ENCODE results near the gene HMCN1.
"Not testable (repeated sequence)": the region's sequence is repeated elsewhere in the genome, so short reads cannot be mapped to it uniquely, and the experiment has no call there.

The HMCN1 gene

DNA sequence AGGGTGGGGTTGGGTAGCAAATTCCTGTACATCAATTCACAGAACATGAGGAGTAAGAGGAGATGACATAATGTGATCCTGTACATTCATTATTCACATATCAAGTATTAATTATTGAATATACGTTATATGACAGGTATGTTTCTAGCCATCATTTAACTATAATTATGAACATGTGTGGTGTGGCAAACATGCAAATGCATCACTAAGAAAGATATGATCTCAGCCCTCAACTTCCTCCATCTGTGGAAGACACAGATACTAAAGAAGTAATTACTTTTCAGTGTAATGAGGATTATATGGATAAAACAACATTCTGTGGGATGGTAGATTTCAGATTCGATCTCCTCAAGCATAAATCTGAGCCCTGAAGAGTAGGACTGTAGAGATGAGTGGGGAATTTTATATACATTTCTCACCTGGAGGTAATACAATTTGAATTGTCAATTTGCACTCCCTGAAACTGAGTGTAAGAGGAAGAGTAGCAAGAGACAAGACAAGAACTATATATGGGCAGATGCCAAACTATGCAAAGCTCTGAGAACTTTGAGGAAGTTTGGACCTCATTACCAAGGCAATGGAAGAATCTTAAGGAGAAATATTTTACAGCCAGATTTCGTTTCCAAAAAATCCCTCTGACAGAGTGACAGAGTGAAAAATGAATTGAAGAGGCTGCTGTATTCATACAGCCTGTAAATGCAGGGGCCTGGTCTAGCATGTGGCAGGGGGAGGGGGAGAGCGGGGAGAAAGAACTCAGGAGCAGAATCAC, 365.3 kb downstream of the HMCN1 start:
- no peak for DNase-seq

DNA sequence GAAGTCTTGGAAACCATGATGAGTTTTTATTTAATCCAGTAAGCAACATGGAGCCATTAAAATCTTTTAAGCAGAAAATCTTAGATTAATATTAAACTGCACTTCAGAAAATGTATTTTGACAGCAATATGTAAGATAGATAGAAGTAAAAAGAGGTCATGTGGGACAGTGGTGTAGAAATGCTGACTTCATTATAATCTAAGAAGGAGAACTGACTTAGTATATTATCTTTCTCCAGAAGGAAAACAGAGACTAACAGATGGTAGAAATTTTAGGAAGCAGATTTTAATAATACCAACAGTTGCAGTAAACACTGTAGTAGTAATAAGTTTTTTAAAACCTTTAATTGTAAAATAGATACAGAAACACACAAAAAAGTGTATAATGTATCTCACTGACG, 367.9 kb downstream of the HMCN1 start:
- no peak for DNase-seq

DNA sequence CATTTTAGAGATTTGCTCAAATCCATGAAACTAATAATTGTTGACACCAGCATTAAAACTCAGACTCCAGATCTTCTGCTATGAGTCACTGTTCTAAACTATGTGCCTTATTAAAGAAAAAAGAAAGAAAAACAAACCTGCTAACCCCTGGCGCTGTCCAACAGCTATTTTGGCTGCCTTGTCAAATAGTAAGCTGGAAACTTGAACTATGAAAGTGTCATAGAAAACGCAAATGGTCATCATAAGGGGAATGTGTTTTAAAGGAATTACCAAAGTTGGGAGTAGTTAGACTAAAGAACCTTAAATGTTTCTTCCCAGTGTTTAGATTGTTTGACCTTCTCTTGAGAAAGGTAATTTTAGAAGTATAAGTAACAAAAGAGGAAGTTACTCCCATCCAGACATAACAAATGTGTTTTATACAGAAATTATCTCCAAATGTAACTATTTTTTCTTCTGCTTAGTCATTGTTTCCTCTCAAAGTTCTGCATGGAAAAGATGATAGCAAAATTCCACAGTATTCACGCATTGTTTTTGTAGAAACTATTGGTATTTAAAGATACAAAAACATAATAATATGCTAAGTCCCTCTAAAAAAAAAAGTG, 368.5 kb downstream of the HMCN1 start:
- DNase-seq = no peak

DNA sequence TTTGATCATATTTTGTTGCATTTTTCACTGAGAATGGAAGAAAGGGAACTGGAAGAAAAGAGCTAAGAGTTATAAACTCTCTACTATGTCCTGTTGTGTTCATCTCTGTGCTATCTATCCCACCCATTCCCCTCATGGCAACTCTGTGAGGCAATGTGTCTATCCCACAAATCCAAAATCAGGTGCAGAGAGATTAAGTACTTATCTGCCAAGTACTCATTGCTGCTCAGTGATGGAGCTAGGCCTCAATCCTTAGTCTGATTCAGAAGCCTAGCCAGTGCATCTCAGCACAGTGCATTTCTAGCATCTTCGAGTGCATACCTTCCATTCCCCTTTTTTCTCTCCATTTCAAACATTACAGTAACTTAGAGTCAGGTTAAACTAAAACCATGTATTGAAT, 370.3 kb downstream of the HMCN1 start:
- no peak for DNase-seq

DNA sequence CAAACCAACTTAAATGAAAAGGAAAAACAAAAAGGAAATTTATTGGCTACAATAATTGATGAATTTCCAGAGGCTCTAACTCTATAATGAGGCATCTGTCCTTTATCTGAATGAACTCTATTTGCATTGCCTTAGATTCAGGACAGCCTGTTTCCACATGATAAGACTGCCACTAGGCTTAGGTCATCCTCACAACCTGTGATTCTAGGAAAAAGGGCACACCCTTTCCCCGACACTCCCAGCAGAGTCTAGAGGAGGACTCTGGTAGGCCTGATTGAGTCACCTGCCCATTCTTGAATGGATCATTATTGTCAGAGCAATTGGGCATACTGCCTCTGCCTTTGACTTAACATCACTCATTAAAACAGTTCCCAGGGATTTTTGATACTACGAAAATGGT, 378.1 kb downstream of the HMCN1 start:
- DNase-seq = no peak

DNA sequence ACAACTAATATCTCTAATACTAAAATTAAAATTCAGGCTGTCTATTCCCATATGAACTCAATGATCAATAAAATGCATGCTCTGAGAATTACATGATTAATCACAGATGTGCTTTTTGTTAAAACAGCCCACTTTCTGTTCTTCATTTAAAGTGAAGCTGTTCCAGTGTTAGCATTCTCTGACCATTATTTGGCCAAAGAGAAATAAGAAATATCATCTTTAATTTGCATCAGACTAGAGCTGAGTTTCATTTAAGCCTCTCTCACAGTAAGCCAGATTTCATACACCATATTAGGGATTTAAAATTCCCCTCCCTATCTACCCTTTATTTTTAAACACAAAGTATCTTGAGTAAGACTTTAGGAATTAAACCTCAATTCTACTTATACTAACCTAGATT, 379.3 kb downstream of the HMCN1 start:
- DNase-seq = no peak

DNA sequence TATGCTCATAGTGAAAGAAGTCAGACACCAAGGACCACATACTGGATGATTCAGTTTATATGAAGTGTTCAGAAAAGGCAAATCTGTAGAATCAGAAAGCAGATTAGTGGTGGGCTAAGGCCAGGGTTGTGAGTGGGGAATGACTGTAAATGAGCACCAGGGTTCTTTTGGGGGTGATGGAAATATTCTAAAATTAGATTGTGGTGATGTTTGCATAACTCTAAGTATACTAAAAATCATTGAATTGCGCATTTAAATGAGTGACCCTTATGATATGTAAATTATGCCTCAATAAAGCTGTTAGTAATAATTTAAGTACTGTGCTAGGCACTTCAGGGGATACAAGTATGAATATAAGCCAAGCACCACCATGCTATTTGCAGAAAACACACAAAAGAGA, 384.5 kb downstream of the HMCN1 start:
- DNase-seq = no peak

DNA sequence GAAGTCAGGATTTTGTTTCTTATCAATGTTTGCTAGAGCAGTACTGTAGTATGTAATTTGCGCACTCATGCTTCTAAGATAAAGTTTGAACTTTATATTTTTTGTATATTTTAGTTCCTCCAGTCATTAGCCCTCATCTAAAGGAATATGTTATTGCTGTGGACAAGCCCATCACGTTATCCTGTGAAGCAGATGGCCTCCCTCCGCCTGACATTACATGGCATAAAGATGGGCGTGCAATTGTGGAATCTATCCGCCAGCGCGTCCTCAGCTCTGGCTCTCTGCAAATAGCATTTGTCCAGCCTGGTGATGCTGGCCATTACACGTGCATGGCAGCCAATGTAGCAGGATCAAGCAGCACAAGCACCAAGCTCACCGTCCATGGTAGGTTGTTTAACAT, 388.6 kb downstream of the HMCN1 start:
- DNase-seq = no peak

DNA sequence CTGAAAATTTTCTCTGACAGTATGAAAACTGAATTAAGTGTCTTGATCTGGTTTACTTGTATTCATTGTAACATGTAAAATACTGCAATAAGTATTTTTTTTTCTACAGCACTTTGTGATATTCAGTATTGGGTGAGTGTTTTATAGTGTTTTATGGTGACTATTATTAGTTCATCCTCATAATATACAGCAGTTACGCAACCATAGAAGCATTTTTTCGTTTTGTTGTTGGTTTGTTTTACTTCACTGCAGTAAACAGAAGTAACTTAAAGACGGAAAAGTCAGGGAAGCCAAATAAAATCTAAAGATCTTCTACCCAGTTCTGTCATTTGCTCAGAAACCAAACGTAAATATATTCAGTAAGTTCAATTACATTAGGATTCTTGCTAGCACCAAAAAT, 390.8 kb downstream of the HMCN1 start:
- DNase-seq = no peak

DNA sequence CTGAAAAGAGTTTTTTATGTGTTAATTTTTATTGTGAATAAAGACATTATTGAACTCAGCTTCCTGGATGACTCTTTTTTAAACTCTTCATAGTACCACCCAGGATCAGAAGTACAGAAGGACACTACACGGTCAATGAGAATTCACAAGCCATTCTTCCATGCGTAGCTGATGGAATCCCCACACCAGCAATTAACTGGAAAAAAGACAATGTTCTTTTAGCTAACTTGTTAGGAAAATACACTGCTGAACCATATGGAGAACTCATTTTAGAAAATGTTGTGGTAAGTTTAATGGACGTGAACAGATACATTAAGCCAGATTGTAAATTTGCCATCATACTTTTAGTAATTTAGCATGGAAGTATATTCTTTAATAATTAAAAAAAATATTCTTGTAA, 391.3 kb downstream of the HMCN1 start:
- no peak for DNase-seq

DNA sequence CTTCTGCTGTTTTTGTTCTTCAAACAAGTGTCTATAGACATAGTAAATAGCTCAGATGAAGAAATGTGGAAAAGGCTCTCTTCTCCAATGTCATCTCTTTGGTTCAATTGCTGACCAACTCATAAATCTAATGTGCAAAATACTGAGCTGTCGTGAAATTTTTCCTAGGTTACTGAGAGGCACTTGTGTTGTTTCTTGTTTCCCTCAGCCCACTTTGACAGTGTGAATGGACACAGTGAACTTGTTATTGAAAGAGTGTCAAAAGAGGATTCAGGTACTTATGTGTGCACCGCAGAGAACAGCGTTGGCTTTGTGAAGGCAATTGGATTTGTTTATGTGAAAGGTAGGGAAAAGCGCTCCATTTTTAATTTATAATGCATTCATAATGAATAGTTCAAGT, 395.6 kb downstream of the HMCN1 start:
- DNase-seq = no peak

DNA sequence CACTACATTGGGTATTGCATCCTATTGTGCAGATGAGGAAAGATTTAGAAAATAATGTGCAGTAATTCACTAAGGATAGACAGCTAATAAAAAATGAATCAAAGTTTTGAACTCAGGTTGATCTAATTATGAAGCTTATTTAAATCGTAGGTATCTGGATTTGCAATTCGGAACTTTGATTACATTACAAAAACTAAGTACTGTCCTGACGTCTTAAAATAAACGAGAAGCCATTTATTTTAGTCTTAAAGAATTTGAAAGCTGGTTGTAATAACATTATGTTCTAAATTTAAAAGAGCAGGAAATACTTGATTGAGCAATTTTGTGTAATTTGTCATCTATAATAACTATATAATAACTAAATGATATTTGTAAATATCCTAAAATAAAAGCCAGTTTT, 404.9 kb downstream of the HMCN1 start:
- no peak for DNase-seq

DNA sequence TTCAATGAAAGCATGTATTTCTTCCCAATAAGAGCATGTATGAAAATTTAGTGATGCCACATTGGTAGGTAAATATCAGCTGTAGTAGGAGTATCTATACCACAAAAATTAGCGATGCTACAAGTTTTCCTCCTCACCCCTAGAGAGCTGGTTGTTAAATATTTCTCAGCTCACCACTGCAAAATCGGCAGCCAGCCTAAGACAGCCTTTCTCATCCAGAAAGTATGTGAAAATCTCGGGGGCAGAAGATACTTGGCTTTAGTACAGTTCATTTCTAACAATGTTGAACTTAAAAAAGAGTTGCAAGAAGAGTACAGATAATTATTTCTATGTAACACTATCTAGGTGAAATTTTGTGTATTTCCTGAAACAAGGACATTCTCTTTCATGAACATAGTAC, 405.5 kb downstream of the HMCN1 start:
- no peak for DNase-seq

DNA sequence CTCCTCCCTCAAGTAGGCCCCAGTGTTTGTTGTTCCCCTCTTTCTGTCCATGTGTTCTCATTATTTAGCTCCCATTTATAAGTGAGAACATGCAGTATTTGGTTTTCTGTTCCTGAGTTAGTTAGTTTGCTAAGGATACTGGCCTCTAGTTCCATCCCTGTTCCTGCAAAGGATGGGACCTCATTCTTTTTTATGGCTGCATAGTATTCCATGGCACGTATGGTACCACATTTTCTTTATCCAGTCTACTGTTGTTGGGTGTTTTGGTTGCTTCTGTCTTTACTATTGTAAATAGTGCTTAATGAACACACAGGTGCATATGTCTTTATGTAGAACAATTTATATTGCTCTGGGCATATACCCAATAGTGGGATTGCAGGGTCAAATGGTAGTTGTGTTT, 408.0 kb downstream of the HMCN1 start:
- no peak for DNase-seq

DNA sequence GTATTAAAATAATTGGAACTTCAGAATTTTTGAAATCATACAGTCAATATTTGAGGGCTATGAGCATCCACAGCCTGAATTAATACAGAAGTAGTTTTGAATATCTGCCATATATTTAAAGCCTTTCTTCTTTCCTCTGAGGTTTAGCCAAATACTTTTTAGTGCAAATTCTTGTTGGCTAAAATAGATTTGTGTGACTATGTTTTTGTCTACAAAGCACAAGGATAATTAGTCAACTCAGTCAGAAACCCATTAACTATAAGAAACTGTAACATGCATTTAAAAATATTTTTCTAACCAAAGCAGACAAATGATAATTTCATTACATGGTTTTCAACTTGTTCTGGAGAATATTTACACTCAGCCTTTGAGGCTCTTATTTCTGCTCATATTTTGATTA, 408.7 kb downstream of the HMCN1 start:
- DNase-seq = no peak

DNA sequence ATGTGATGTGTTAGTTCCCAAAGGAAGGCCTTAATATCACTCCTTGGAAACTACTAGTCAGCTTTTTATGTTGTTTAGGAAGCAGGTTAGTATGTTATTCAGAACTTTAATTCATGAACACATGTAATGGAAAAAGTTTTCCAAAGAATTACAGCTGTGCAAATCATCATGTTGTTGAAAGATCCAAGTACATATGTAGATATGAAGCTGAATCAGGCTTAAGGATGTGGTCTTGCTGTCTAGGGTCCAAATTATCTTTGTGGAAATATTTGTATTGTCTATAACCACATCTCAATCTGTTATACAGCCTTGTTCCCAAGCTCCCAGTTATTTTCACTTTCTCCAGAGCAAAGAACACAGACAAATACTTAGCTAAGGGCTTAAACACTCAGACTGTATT, 409.3 kb downstream of the HMCN1 start:
- no peak for DNase-seq

DNA sequence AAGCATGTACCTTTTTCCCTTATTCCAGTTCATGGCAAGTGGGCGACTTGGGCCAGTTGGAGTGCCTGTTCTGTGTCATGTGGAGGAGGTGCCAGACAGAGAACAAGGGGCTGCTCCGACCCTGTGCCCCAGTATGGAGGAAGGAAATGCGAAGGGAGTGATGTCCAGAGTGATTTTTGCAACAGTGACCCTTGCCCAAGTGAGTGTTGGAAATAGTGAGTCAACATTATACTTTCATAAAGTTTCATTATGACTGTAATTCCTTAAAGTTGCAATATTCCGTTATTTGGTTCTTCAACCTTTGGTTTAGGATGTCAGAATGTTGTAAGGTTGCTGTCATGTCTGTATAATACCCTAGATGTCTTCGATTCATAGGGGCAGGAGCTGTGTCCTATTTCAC, 410.3 kb downstream of the HMCN1 start:
- no peak for DNase-seq

DNA sequence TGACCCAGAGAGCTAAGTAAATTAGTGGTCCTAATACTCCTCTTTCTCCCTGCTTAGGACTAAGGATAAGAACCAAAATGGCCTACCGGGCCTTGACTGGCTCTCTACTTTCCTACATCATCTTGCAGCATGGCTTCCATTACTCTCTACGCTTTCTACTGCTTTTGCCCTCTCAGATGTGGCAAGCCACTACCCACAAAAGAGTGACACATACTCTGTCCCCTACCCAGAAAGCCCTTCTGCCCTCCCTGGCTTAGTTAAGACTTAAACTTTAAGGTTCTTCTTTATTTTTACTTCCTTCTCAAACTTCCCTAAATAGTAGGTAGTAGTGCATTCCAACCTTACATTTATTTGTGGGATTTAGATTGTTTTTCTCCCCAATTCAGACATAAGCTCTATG, 412.8 kb downstream of the HMCN1 start:
- no peak for DNase-seq

DNA sequence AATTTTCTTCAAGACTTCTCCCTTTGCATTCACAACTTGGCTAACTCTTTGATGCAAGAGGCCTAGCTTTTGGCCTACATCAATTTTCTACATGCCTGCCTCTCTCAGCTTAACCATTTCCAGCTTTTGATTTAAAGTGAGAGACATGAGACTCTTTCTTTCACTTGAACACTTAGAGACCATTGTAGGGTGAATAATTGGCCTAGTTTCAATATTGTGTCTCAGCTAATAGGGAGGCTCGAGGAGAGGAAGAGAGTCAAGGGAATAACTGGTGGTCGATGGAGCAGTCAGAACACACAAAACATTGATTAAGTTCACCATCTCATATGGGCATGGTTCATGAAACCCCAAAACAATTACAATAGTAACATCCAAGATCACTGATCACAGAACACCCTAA, 415.4 kb downstream of the HMCN1 start:
- DNase-seq = no peak

DNA sequence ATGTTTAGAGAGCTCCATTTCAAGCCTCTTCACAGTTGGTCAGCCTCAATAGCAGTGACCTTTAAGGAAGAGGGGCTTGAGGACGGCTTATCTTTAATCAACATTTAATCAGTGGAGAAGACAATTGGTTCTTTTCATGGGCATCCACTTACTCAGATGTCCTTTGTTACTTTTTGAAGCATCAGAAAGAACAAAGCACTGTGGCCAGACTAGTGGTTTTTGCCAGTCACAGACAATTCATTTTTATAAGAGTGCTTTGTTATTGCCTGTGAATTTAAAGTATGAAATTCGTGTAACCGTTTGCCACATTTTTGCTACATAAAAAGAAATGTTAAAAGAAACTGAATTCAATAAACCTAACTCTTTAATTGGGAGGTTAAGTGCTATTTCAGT, 418.0 kb downstream of the HMCN1 start:
- no peak for DNase-seq

DNA sequence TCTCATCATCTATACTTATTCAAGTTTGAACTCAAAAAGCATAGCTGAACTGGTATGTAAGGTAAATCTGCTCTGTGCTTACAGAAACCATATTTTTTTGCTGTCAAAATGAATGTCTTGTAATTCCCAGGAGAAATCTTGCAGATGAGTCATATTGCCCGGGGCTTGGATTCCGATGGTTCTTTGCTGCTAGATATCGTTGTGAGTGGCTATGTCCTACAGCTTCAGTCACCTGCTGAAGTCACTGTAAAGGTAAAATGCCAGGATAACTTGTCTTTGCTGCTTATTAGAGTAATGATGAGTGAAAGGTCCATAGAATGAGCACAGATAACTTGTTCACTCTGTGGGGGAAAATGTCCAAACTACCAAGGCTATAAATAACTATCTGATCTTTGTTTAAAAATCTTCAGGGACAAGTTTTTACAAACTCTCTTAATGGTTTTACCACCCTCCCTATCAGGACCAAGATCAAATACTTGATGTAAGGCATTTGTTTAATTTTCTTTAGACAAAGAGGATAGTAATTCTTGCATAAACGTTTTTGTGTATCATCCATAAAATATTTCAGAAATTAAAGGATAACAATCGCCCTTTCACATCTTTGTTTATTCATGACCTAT, 418.5 kb downstream of the HMCN1 start:
- DNase-seq = no peak

DNA sequence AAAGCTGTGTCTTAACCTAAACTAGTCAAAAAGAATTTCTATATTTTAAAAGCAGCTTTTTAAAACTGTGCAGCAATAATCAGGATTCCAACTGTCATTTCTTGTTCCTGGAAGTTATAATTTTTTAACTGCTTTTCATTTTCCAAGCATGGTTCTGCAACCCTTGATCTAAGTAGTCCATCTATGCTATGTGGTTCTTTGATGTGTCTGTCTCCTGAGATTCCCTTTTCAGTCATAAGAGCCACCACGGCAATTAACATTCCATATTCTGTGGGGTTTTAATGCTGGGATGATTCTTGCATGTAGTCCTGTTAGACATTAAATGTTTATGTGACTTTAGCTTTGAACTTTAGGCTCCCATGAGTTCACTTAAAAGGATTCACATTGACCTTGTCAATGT, 420.5 kb downstream of the HMCN1 start:
- DNase-seq = no peak

DNA sequence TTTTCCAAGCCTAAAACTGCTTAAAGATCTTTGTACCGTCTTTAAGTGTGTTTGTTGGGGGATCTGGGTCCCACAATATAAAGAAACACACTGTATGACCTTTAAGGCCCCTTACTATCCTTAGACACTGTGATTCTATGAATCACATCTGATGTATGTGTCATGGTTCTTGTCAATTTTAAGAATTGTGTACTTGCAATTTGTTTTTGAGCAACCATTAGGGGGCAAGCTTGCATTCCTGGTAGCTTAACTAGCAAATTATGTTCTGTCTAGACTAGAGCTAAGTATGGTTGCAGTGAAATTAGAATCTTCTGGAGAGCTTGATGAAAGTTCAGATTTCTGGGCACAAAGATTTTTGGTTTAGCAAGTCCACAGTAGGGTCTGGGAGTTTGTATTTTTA, 421.4 kb downstream of the HMCN1 start:
- DNase-seq = no peak

DNA sequence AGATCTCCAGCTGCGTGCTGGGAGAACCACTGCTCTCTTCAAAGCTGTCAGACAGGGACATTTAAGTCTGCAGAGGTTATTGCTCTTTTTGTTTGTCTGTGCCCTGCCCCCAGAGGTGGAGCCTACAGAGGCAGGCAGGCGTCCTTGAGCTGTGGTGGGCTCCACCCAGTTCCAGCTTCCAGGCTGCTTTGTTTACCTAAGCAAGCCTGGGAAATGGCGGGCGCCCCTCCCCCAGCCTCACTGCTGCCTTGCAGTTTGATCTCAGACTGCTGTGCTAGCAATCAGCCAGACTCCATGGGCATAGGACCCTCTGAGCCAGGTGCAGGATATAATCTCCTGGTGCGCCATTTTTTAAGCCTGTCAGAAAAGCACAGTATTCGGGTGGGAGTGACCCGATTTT, 428.7 kb downstream of the HMCN1 start:
- not testable (repeated sequence) for DNase-seq

DNA sequence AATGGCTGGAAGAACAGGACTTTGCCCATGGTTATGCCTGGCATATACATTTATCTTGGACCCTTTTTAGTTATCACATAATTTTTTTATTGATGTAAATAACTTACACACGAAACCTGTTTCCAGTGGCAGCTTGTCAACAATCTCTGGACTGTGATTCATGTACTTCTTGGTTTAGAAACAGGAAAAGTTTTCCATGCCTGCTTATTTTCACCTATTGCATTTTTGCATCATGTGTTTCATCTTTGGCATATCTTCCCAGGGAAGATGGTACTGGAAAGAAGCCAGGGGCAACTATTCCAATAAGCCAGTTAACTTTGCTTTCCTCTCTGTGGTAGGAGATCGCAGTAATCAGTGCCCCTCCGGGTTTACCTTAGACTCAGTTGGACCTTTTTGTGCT, 430.6 kb downstream of the HMCN1 start:
- no peak for DNase-seq

All from femur (tissue), 1 donor.